K562 (cell line): ENCODE results near the gene SFR1. TPM values are rescaled to one million over a fixed set of nuclear protein-coding genes. Genes with fewer than 3 reads are reported as not detected.

Experiments used
- ATAC-seq: fragments of 200-7000 bp; cut with Tn5 transposase; 3 replicates; pipeline ENCODE4 v1.9.1; 2020; ENCODE audit warnings: moderate library complexity
- BruUV-seq: library from RNA; stranded (reverse); fragments of 400-500 nt; replicated peaks from 2 replicates; lab custom pipeline; 2021; lab: Mats Ljungman, UMichigan
- CTCF ChIA-PET: fragments of 300-600 bp; formaldehyde crosslinking; extraction: SDS; loops from one replicate; lab custom pipeline; 2021; ENCODE audit warnings: low intra/inter-chr PET ratio; lab: Yijun Ruan, JAX
- POLR2A ChIA-PET: fragments of 300-600, 350-650 bp; sonication (Branson Sonifier 250); formaldehyde crosslinking; extraction: SDS; loops from one replicate; lab custom pipeline; 2021; ENCODE audit warnings: antibody characterized with exemption, inconsistent platforms; lab: Yijun Ruan, JAX
- DNase-seq, 4 experiments: peaks; one replicate each; pipeline versions ENCODE4 v3.0.0 to v3.0.0-alpha.2; 2011 to 2018; ENCODE audit warnings: low spot score in 3 of 4, mixed read lengths in 3 of 4; ENCODE audit errors: extremely low read depth in 1 of 4
- FAIRE-seq: peaks from 2 replicates; lab custom pipeline; 2011; peaks lifted over from hg19 to GRCh38; lab: Jason Lieb, UNC
- H2AFZ ChIP-seq: 2 replicates; pipeline ENCODE4 v1.6.0; 2011; ENCODE audit warnings: low read depth, low read length, control low read depth, inconsistent platforms
- H3K27ac ChIP-seq: fragments of 200-600 bp; 3 replicates; pipeline ENCODE4 v1.8.0; 2011; ENCODE audit warnings: low read depth, mild to moderate bottlenecking, control low read depth, inconsistent platforms, low read length, moderate library complexity, mixed read lengths; ENCODE audit errors: extremely low read depth
- H3K27me3 ChIP-seq, 2 experiments: fragments of 300-600 bp in 1 of 2; 2 replicates in 1 of 2; 3 replicates in 1 of 2; pipeline versions ENCODE4 v1.6.0 to v1.8.0; 2011; ENCODE audit warnings: inconsistent platforms in 2 of 2, low read length in 2 of 2, mild to moderate bottlenecking in 1 of 2, mixed read lengths in 1 of 2, moderate library complexity in 1 of 2; ENCODE audit not compliant: control insufficient read depth in 2 of 2, insufficient read depth in 2 of 2
- H3K36me3 ChIP-seq: fragments of 300-600 bp; 3 replicates; pipeline ENCODE4 v1.8.0; 2011; ENCODE audit warnings: mild to moderate bottlenecking, low read length, inconsistent platforms; ENCODE audit not compliant: control insufficient read depth, insufficient read depth
- H3K4me1 ChIP-seq, 2 experiments: fragments of 200-600 bp in 1 of 2; replicated peaks in 1 of 2; 2 replicates in 1 of 2; 3 replicates in 1 of 2; pipeline versions ENCODE4 v1.5.1 to v1.8.0; 2011; ENCODE audit warnings: inconsistent platforms in 2 of 2, low read length in 2 of 2, mild to moderate bottlenecking in 1 of 2, mixed read lengths in 1 of 2, moderate library complexity in 1 of 2; ENCODE audit not compliant: control insufficient read depth in 2 of 2, insufficient read depth in 2 of 2
- H3K4me2 ChIP-seq: 2 replicates; pipeline ENCODE4 v1.6.1; 2011; ENCODE audit warnings: low read length, control low read depth, inconsistent platforms, mixed read lengths; ENCODE audit not compliant: insufficient read depth
- H3K4me3 ChIP-seq: fragments of 200-600 bp; sonication (generic), shearing (Covaris generic); 2 replicates; pipeline ENCODE4 v1.5.1; 2016; ENCODE audit warnings: control low read depth, inconsistent platforms
- H3K79me2 ChIP-seq: fragments of 200-600 bp; 3 replicates; pipeline ENCODE4 v1.8.0; 2011; ENCODE audit warnings: low read length, inconsistent platforms; ENCODE audit not compliant: control insufficient read depth, insufficient read depth
- H3K9ac ChIP-seq, 2 experiments: 2 replicates each; pipeline versions ENCODE4 v1.6.0 to v1.6.1; 2011; ENCODE audit warnings: low read depth in 2 of 2, low read length in 2 of 2, control low read depth in 1 of 2, inconsistent platforms in 1 of 2, mild to moderate bottlenecking in 1 of 2, mixed read lengths in 1 of 2; ENCODE audit not compliant: insufficient read depth in 1 of 2
- H3K9me1 ChIP-seq: one replicate; pipeline ENCODE4 v1.6.0; 2011; ENCODE audit warnings: inconsistent platforms, mild to moderate bottlenecking, low read length, moderate library complexity; ENCODE audit not compliant: control insufficient read depth, insufficient read depth
- H3K9me3 ChIP-seq: replicated peaks from 2 replicates; pipeline ENCODE4 v1.5.1; 2011; ENCODE audit warnings: low read depth, low read length, inconsistent platforms; ENCODE audit not compliant: control insufficient read depth, insufficient read depth
- H4K20me1 ChIP-seq: replicated peaks from 2 replicates; pipeline ENCODE4 v1.6.1; 2011; ENCODE audit warnings: low read length, inconsistent platforms, mixed read lengths; ENCODE audit not compliant: control insufficient read depth, insufficient read depth
- BDP1 ChIP-seq: IDR thresholded peaks from 3 replicates; pipeline ENCODE4 v1.6.1; 2011; ENCODE audit not compliant: insufficient read length, insufficient read depth
- BRD4 ChIP-seq: fragments of 200-600 bp; sonication (generic); IDR thresholded peaks from 2 replicates; pipeline ENCODE4 v1.6.1; 2017; ENCODE audit warnings: inconsistent platforms
- DNMT1 ChIP-seq: fragments of 450-650 bp; IDR thresholded peaks from 2 replicates; pipeline ENCODE4 v1.6.1; 2016; ENCODE audit warnings: antibody characterized with exemption, mild to moderate bottlenecking
- FOXJ2 ChIP-seq: fragments of 200-800 bp; sonication (Bioruptor generic); IDR thresholded peaks from 2 replicates; pipeline ENCODE4 v1.6.1; 2016; ENCODE audit warnings: missing genetic modification characterization, missing compliant biosample characterization
- NEUROD1 ChIP-seq: fragments of 150-350 bp; IDR thresholded peaks from 2 replicates; pipeline ENCODE4 v1.6.1; 2014; ENCODE audit warnings: borderline replicate concordance, low read length, low read depth; ENCODE audit not compliant: partially characterized antibody
- SRSF7 ChIP-seq: fragments of 200-400 bp; formaldehyde crosslinking; optimal IDR thresholded peaks from 2 replicates; pipeline ENCODE3; 2017; ENCODE audit warnings: mild to moderate bottlenecking, low read depth, low read length
- ZNF12 ChIP-seq: sonication (generic); formaldehyde crosslinking; IDR thresholded peaks from 2 replicates; pipeline ENCODE4 v1.4.0; 2020; ENCODE audit warnings: mild to moderate bottlenecking, missing genetic modification reagents
- ZNF589 ChIP-seq: fragments of 200-800 bp; sonication (Bioruptor generic); IDR thresholded peaks from 2 replicates; pipeline ENCODE4 v1.6.1; 2016; ENCODE audit warnings: low read depth, missing genetic modification characterization, missing compliant biosample characterization
- WGBS: fragments of 100-300 bp; shearing (Covaris generic); methylation state at CpG from one replicate; pipeline ENCODE4 v1.1.6; 2016; ENCODE audit warnings: low coverage, mixed read lengths; ENCODE audit not compliant: insufficient coverage; ENCODE audit errors: missing lambda C conversion rate; 5-methylcytosine and 5-hydroxymethylcytosine counted together
- in situ Hi-C: fragments of 300-500 bp; cut with MboI; formaldehyde crosslinking; loops from 4 replicates; pipeline ENCODE4 v1.15.0; 2018; ENCODE audit warnings: inconsistent platforms, mixed read lengths
- intact Hi-C: fragments of 100-400 bp; cut with micrococcal nuclease; formaldehyde crosslinking; loops from 2 replicates; pipeline ENCODE4 v1.14.2; 2022
- polyA plus RNA-seq, 8 experiments: library from polyadenylated mRNA; depleted of rRNA in 4 of 8; stranded (reverse) in 5 of 8; unstranded in 3 of 8; fragments of >200 nt; fragmentation: Nextera tagmentation in 2 of 8; fragmentation: Illumina TruSeq in 1 of 8; extraction: Ambion mirVana in 2 of 8; extraction: Trizol in 1 of 8; gene quantifications; 2 replicates each; pipeline versions ENCODE4 v1.2.1 to v1.2.3, GENCODE V29; 2011 to 2014; ENCODE audit warnings: inconsistent platforms in 1 of 8, missing spikeins in 1 of 8
- total RNA-seq, 7 experiments: library from RNA; depleted of rRNA in 6 of 7; stranded (reverse); fragments of >200 nt in 6 of 7; fragmentation: Illumina TruSeq in 2 of 7; extraction: Trizol in 2 of 7; gene quantifications; 2 replicates each; pipeline versions ENCODE4 v1.2.1 to v1.2.3, GENCODE V29; 2011 to 2021; ENCODE audit warnings: low replicate concordance in 1 of 7
- TF ChIP-seq, protein P1 (sequence below), 2 experiments: fragments of 450-650 bp; conservative IDR thresholded peaks; 2 replicates each; pipeline ENCODE4 v1.6.1; 2017; ENCODE audit warnings: mild to moderate bottlenecking in 2 of 2, moderate library complexity in 2 of 2
- TF ChIP-seq, protein P2 (sequence below), 2 experiments: fragments of 450-650 bp; IDR thresholded peaks; 2 replicates each; pipeline ENCODE4 v1.6.1; 2016; ENCODE audit warnings: mild to moderate bottlenecking in 2 of 2, borderline replicate concordance in 1 of 2, low read depth in 1 of 2, moderate library complexity in 1 of 2

The SFR1 gene
- total and polyA plus RNA-seq, 9 of the 15 experiments (the other 6 are each of a cell fraction or from before 2014, with no cell fraction given): 4.3 to 18.7 (median 9.1) TPM

DNA sequence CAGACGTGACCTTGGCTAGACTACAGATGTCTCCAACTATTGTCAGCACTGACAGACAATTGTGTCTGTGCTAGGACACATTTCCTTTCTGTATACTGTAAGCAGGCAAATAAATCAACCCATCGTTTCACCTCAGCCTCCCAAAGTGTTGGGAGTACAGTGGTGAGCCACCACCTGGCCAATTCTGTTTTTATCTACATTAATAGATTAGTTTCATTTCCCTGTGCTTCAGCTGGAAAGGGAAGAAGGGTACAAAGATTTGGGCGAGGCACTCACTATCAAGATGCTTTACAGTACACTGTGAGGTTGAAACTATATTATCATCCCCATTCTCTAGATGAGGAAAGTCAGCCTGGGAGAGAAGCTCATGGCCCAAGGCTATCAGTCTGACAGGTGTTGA lies 21.9 kb downstream of the SFR1 start:
- no peak for FAIRE-seq

More for the DNA sequence above, 21.9 kb downstream of the SFR1 start:
- Histone ChIP-seq H3K4me1 (no peaks in the 10 kb centered on the region), H3K27me3 (no peaks in the 10 kb centered on the region; a peak in 1 of 5 replicates), H3K9ac (no peak overlapping the region), H4K20me1 (no peaks in the 10 kb centered on the region), H3K9me3 (no peaks in the 10 kb centered on the region), H3K36me3 (no peaks in the 10 kb centered on the region), H3K9me1 (no peaks in the 10 kb centered on the region), H3K4me2 (no peak overlapping the region), H3K27ac (no peak overlapping the region), H3K4me3 (no peak overlapping the region), H3K79me2 (no peaks in the 10 kb centered on the region), H2AFZ (no peak overlapping the region)
- in situ Hi-C loops: no loop called here
- DNase-seq (no peak), ATAC-seq (no peak)
- TF ChIP-seq FOXJ2 (tag) (no peak), BDP1 (no peak), ZNF12 (CRISPR knock-in tag) (no peak), SRSF7 (no peak), DNMT1 (no peak), BRD4 (no peak), ZNF589 (CRISPR knock-in tag) (no peak), NEUROD1 (no peak)
- TF ChIP-seq, protein P1, sequence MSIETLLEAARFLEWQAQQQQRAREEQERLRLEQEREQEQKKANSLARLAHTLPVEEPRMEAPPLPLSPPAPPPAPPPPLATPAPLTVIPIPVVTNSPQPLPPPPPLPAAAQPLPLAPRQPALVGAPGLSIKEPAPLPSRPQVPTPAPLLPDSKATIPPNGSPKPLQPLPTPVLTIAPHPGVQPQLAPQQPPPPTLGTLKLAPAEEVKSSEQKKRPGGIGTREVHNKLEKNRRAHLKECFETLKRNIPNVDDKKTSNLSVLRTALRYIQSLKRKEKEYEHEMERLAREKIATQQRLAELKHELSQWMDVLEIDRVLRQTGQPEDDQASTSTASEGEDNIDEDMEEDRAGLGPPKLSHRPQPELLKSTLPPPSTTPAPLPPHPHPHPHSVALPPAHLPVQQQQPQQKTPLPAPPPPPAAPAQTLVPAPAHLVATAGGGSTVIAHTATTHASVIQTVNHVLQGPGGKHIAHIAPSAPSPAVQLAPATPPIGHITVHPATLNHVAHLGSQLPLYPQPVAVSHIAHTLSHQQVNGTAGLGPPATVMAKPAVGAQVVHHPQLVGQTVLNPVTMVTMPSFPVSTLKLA (conservative IDR thresholded peaks at IDR 0.05): no peak
- TF ChIP-seq, protein P2, sequence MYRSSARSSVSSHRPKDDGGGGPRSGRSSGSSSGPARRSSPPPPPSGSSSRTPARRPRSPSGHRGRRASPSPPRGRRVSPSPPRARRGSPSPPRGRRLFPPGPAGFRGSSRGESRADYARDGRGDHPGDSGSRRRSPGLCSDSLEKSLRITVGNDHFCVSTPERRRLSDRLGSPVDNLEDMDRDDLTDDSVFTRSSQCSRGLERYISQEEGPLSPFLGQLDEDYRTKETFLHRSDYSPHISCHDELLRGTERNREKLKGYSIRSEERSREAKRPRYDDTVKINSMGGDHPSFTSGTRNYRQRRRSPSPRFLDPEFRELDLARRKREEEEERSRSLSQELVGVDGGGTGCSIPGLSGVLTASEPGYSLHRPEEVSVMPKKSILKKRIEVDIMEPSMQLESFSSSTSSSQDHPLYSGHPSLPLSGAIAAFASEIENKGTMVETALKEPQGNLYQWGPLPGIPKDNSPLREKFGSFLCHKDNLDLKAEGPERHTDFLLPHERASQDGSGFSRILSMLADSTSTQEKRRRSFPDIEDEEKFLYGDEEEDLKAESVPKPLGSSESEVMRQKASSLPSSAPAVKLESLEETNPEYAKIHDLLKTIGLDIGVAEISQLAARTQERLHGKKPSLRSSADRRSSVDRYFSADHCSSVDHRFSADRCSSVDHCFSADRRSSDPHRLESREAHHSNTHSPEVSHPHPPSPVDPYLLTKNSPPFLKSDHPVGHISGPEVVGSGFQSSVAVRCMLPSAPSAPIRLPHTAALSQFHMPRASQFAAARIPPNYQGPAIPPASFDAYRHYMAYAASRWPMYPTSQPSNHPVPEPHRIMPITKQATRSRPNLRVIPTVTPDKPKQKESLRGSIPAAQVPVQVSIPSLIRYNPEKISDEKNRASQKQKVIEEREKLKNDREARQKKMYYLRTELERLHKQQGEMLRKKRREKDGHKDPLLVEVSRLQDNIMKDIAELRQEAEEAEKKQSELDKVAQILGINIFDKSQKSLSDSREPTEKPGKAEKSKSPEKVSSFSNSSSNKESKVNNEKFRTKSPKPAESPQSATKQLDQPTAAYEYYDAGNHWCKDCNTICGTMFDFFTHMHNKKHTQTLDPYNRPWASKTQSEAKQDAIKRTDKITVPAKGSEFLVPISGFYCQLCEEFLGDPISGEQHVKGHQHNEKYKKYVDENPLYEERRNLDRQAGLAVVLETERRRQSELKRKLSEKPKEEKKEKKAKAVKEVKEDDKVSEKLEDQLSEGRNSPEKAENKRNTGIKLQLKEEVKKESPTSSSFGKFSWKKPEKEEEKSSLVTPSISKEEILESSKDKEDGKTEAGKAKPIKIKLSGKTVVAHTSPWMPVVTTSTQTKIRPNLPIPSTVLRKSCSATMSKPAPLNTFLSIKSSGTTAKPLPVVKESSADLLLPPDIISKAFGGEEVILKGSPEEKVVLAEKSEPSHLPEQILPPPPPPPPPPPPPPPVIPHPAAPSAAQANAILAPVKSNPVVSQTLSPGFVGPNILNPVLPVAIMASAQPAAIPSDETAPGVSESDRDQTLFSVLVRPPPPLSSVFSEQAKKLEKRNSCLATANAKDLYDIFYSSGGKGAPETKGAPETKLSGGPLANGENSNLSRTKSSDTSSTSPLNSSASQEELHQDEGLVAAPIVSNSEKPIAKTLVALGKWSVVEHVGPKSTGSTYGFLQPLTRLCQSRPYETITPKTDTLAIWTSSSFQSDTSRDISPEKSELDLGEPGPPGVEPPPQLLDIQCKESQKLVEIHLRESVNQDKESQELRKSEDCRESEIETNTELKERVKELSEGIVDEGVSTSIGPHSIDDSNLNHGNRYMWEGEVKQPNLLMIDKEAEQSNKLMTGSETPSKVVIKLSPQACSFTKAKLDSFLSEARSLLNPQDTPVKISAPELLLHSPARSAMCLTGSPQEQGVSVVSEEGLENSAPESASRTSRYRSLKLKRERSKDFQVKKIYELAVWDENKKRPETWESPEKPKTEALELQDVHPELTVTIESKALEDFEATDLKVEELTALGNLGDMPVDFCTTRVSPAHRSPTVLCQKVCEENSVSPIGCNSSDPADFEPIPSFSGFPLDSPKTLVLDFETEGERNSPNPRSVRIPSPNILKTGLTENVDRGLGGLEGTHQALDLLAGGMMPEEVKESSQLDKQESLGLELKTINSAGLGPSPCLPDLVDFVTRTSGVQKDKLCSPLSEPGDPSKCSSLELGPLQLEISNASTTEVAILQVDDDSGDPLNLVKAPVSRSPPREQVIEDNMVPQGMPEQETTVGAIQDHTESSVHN (IDR thresholded peaks at IDR 0.05; ENCODE audit: borderline replicate concordance in 1 of 2, low read depth in 1 of 2): no peak
- BruUV-seq: no TSS peak
- ChIA-PET POLR2A (interaction anchor here (0.6 kb wide), 1 partner anchor 69 kb away, joined by 3 read pairs; no protein-coding TSS in a partner anchor), CTCF (no interaction called here)
- intact Hi-C loops: no loop called here
- WGBS: 4% methylated on average over 2 of the region's 3 CpGs
